DND-41 (cell line): ENCODE data around the gene MYH9.
"Not testable (repeated sequence)": the region's sequence is repeated elsewhere in the genome, so short reads cannot be mapped to it uniquely, and the experiment has no call there.

Experiments used
- ATAC-seq: fragments of 200-7000 bp; cut with Tn5 transposase; 3 replicates; pipeline ENCODE4 v1.9.1; 2021; ENCODE audit warnings: low read depth; ENCODE audit not compliant: insufficient read depth
- DNase-seq: peaks from one replicate; pipeline ENCODE4 v3.0.0-alpha.2; 2020
- H2AFZ ChIP-seq: 2 replicates; pipeline ENCODE4 v1.6.0; 2012; ENCODE audit warnings: low read depth, low read length
- H3K27ac ChIP-seq: 2 replicates; pipeline ENCODE4 v1.5.1; 2012; ENCODE audit warnings: low read length, inconsistent platforms
- H3K27me3 ChIP-seq: fragments of 200-600 bp; sonication (generic); 2 replicates; pipeline ENCODE4 v1.6.0; 2012; ENCODE audit warnings: low read length, mild to moderate bottlenecking, inconsistent platforms; ENCODE audit not compliant: insufficient read depth, poor library complexity
- H3K36me3 ChIP-seq: 2 replicates; pipeline ENCODE4 v1.5.1; 2012; ENCODE audit warnings: low read length, inconsistent platforms; ENCODE audit not compliant: insufficient read depth
- H3K4me1 ChIP-seq: 2 replicates; pipeline ENCODE4 v1.5.1; 2012; ENCODE audit warnings: mild to moderate bottlenecking, low read length; ENCODE audit not compliant: insufficient read depth
- H3K4me2 ChIP-seq: 2 replicates; pipeline ENCODE4 v1.6.0; 2012; ENCODE audit warnings: mild to moderate bottlenecking, moderate library complexity, low read length, inconsistent platforms; ENCODE audit not compliant: insufficient read depth
- H3K4me3 ChIP-seq, 2 experiments: fragments of 200-600 bp in 1 of 2; shearing (Covaris generic) in 1 of 2; 2 replicates each; pipeline ENCODE4 v1.5.1; 2012 to 2016; ENCODE audit warnings: inconsistent platforms in 2 of 2, low read length in 2 of 2, mild to moderate bottlenecking in 2 of 2, low read depth in 1 of 2, moderate library complexity in 1 of 2
- H3K79me2 ChIP-seq: 2 replicates; pipeline ENCODE4 v1.6.0; 2012; ENCODE audit warnings: low read length, inconsistent platforms; ENCODE audit not compliant: insufficient read depth
- H3K9ac ChIP-seq: 2 replicates; pipeline ENCODE4 v1.6.0; 2012; ENCODE audit warnings: low read depth, mild to moderate bottlenecking, inconsistent platforms, low read length, moderate library complexity
- H3K9me3 ChIP-seq: 2 replicates; pipeline ENCODE4 v1.5.1; 2012; ENCODE audit warnings: low read length, moderate library complexity, mild to moderate bottlenecking, inconsistent platforms; ENCODE audit not compliant: insufficient read depth, severe bottlenecking
- H4K20me1 ChIP-seq: 2 replicates; pipeline ENCODE4 v1.6.0; 2012; ENCODE audit warnings: low read length; ENCODE audit not compliant: insufficient read depth
- EZH2 ChIP-seq: IDR thresholded peaks from 3 replicates; pipeline ENCODE4 v1.6.1; 2012; ENCODE audit warnings: borderline replicate concordance, low read depth, mild to moderate bottlenecking, moderate library complexity, low read length, inconsistent platforms; ENCODE audit not compliant: severe bottlenecking
- TF ChIP-seq, protein P1 (sequence below): IDR thresholded peaks from 2 replicates; pipeline ENCODE4 v1.5.1; 2012; ENCODE audit warnings: borderline replicate concordance, low read length, moderate library complexity, mild to moderate bottlenecking; ENCODE audit not compliant: poor library complexity, severe bottlenecking; ENCODE audit errors: extremely low read depth

MYH9 gene

DNA sequence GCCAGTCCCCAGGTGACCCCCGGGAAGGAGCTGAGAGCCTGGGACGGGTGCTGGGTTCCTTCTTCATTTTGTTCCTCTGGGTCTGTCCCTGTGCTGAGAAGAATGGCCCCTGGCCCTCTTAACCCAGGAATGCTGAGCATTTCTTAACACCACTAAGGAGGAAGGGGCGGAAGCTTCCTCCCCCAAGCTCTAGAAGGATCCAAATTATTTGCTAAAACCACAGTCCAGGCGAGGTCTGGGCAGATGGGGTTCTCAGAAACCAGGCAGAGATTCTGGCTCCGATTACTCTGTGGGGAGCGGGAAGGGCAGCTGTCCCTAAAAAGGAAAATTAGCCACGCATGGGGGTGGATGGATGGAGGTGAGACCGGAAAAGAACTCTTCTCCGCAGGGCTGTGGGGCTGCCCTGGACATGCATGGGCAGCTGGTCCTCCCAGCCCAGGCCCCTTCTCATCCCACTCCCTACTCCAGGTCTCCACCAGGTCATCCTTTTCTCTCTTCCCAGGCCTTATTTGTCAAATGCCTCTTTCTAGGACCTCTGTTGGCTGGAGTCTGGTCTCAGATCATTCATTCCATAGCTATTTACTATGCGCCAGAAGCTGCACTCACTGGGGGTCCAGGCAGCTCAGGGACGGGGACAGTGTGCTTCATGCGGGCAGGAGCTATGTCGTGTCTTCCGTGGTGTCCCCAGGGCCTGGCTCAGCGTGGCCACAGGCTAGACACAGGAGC is 45.0 kb upstream of the MYH9 start:
- Histone ChIP-seq H3K36me3 (no peaks in the 10 kb centered on the region), H3K4me1 (peaks cover 15% of the 10 kb centered on the region), H4K20me1 (no peaks in the 10 kb centered on the region), H3K27me3 (no peaks in the 10 kb centered on the region), H2AFZ (no peak overlapping the region), H3K4me2 (no peak overlapping the region), H3K9me3 (no peaks in the 10 kb centered on the region), H3K4me3 (no peak overlapping the region), H3K79me2 (no peaks in the 10 kb centered on the region), H3K9ac (no peak overlapping the region), H3K27ac (no peak overlapping the region)
- ATAC-seq, result no peak
- TF ChIP-seq, protein P1, sequence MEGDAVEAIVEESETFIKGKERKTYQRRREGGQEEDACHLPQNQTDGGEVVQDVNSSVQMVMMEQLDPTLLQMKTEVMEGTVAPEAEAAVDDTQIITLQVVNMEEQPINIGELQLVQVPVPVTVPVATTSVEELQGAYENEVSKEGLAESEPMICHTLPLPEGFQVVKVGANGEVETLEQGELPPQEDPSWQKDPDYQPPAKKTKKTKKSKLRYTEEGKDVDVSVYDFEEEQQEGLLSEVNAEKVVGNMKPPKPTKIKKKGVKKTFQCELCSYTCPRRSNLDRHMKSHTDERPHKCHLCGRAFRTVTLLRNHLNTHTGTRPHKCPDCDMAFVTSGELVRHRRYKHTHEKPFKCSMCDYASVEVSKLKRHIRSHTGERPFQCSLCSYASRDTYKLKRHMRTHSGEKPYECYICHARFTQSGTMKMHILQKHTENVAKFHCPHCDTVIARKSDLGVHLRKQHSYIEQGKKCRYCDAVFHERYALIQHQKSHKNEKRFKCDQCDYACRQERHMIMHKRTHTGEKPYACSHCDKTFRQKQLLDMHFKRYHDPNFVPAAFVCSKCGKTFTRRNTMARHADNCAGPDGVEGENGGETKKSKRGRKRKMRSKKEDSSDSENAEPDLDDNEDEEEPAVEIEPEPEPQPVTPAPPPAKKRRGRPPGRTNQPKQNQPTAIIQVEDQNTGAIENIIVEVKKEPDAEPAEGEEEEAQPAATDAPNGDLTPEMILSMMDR, result no peak
- no peak for TF ChIP-seq EZH2
- no peak for DNase-seq

DNA sequence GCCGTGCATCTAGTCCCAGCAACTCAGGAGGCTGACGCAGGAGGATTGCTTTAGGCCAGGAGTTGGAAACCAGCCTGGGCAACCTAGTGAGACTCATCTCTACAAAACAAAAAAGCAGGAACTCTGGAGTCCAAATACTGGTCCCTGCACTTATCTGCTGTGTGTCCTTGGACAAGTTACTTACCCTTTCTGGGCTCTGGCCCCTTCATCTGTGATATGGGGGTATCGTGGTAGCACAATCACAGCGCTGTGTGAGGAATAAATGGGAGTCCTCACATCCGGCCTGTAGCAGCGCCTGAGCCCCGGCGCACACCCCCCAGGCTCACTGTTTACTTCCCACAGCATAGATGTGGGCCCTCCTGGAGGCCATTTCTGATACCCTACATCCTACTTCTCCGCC is 44.2 kb upstream of the MYH9 start:
- H2AFZ ChIP-seq, result no peak overlapping the region

DNA sequence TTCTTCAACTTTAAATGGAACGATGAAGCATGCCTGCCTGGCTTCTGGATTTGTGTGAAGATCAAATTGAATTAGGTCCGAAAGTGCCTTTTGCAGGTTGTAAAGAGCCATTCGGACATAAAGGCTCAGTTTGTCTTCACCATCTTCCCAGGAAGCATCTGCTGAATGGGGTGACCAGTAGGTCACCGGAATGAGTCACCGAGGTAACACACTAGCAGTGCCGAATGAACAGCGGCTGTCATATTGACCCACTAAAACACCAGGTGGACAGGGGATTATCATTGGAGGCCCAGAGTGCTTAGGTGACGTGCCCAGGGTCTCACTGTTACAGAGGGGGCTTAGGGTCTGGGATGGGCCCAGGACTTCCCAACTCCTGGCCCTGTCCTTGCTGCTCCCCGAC is 43.1 kb upstream of the MYH9 start:
- Histone ChIP-seq H3K27ac (no peak overlapping the region), H3K27me3 (no peaks in the 10 kb centered on the region), H3K4me2 (no peak overlapping the region), H3K36me3 (no peaks in the 10 kb centered on the region), H2AFZ (no peak overlapping the region), H3K9ac (no peak overlapping the region), H3K79me2 (no peaks in the 10 kb centered on the region), H3K4me1 (peaks cover 6% of the 10 kb centered on the region), H3K9me3 (no peaks in the 10 kb centered on the region), H3K4me3 (no peak overlapping the region), H4K20me1 (no peaks in the 10 kb centered on the region)
- no peak for TF ChIP-seq EZH2
- TF ChIP-seq, protein P1, result no peak
- DNase-seq (no peak), ATAC-seq (no peak)

More for the DNA sequence above, 44.2 kb upstream of the MYH9 start:
- H3K27ac ChIP-seq, result no peak overlapping the region
- DNase-seq (no peak), ATAC-seq (no peak)
- H3K4me2 ChIP-seq, result no peak overlapping the region
- no peaks in the 10 kb centered on the region for H3K27me3 ChIP-seq
- peaks cover 15% of the 10 kb centered on the region for H3K4me1 ChIP-seq
- no peak overlapping the region for H3K9ac ChIP-seq
- H4K20me1 ChIP-seq, result no peaks in the 10 kb centered on the region
- no peaks in the 10 kb centered on the region for H3K36me3 ChIP-seq
- H3K4me3 ChIP-seq, result no peak overlapping the region
- no peaks in the 10 kb centered on the region for H3K9me3 ChIP-seq
- H3K79me2 ChIP-seq, result no peaks in the 10 kb centered on the region
- TF ChIP-seq, protein P1, result no peak
- no peak for TF ChIP-seq EZH2

DNA sequence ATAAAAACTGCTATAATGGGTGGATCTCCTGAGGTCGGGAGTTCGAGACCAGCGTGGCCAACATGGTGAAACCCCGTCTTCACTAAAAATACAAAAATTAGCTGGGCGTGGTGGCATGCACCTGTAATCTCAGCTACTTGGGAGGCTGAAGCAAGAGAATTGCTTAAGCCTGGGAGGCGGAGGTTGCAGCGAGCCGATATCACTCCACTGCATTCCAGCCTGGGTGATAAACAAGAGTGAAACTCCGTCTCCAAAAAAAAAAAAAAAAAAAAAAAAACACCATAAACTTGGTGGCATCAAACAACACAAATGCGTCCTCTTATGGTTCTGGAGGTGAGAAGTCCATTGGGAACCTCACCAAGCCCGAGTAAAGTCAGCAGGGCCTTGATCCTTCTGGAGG is 40.2 kb upstream of the MYH9 start:
- H3K27me3 ChIP-seq, DNase-seq, ATAC-seq: not testable (repeated sequence)

More for the DNA sequence above, 40.2 kb upstream of the MYH9 start:
- not testable (repeated sequence) for H3K9me3 ChIP-seq, H3K4me2 ChIP-seq, H2AFZ ChIP-seq, H3K27ac ChIP-seq, H3K36me3 ChIP-seq, H3K79me2 ChIP-seq, H3K4me1 ChIP-seq, H4K20me1 ChIP-seq, H3K4me3 ChIP-seq, H3K9ac ChIP-seq
